Type B pancreatic cell (in vitro differentiated cells): ENCODE results near the gene USP13. TPM values are rescaled to one million over a fixed set of nuclear protein-coding genes. Genes with fewer than 3 reads are reported as not detected.

Experiments used
- DNase-seq: peaks from one replicate; pipeline ENCODE4 v3.0.0; 2021; ENCODE audit warnings: mixed read lengths; ENCODE audit not compliant: unreplicated experiment; ENCODE audit errors: extremely low spot score
- H3K27ac Mint-ChIP-seq: 2 replicates; pipeline ENCODE4 v1.8.0; 2021; ENCODE audit warnings: mild to moderate bottlenecking, mixed read lengths
- H3K27me3 Mint-ChIP-seq: 2 replicates; pipeline ENCODE4 v1.8.0; 2021; ENCODE audit warnings: mixed read lengths
- H3K36me3 Mint-ChIP-seq: 2 replicates; pipeline ENCODE4 v1.8.0; 2021; ENCODE audit warnings: mixed read lengths
- H3K4me1 Mint-ChIP-seq: one replicate; pipeline ENCODE4 v1.8.0; 2021; ENCODE audit warnings: mixed read lengths; ENCODE audit not compliant: unreplicated experiment
- H3K4me3 Mint-ChIP-seq: 2 replicates; pipeline ENCODE4 v1.8.0; 2021; ENCODE audit warnings: mild to moderate bottlenecking, mixed read lengths
- H3K9me3 Mint-ChIP-seq: 2 replicates; pipeline ENCODE4 v1.8.0; 2021; ENCODE audit warnings: mixed read lengths
- CTCF ChIP-seq: fragments of 200-600 bp; sonication (generic); conservative IDR thresholded peaks from 2 replicates; pipeline ENCODE4 v1.5.0; 2021; ENCODE audit warnings: antibody characterized with exemption, mild to moderate bottlenecking
- total RNA-seq: library from RNA; stranded (reverse); gene quantifications from 2 replicates; pipeline ENCODE4 v1.2.1, GENCODE V29; 2021; ENCODE audit warnings: low replicate concordance

USP13 gene
- total RNA-seq, 1 donor from 2014 or later, result 18.3 TPM

GRCh38 chr3:179825527-179826246 is 172.8 kb downstream of the USP13 start:
- no peak for DNase-seq
- TF ChIP-seq CTCF, result no peak
- Mint-ChIP-seq H3K4me1 (peaks cover 5% of the 10 kb centered on the region), H3K9me3 (no peaks in the 10 kb centered on the region), H3K36me3 (no peaks in the 10 kb centered on the region), H3K4me3 (no peak overlapping the region), H3K27ac (no peak overlapping the region), H3K27me3 (peaks cover 7% of the 10 kb centered on the region)

GRCh38 chr3:179826247-179826637 is 173.4 kb downstream of the USP13 start:
- peaks cover 5% of the 10 kb centered on the region for H3K4me1 Mint-ChIP-seq
- H3K9me3 Mint-ChIP-seq, result no peaks in the 10 kb centered on the region
- TF ChIP-seq CTCF, result no peak
- H3K27ac Mint-ChIP-seq, result no peak overlapping the region
- H3K27me3 Mint-ChIP-seq, result peaks cover 7% of the 10 kb centered on the region
- no peak overlapping the region for H3K4me3 Mint-ChIP-seq
- no peak for DNase-seq
- no peaks in the 10 kb centered on the region for H3K36me3 Mint-ChIP-seq

GRCh38 chr3:179828738-179829137 is 175.9 kb downstream of the USP13 start:
- no peak overlapping the region for H3K27ac Mint-ChIP-seq
- no peak for TF ChIP-seq CTCF
- peaks cover 5% of the 10 kb centered on the region for H3K4me1 Mint-ChIP-seq
- no peak for DNase-seq
- no peaks in the 10 kb centered on the region for H3K36me3 Mint-ChIP-seq
- no peaks in the 10 kb centered on the region for H3K9me3 Mint-ChIP-seq
- H3K27me3 Mint-ChIP-seq, result peaks cover 7% of the 10 kb centered on the region
- no peak overlapping the region for H3K4me3 Mint-ChIP-seq

DNA sequence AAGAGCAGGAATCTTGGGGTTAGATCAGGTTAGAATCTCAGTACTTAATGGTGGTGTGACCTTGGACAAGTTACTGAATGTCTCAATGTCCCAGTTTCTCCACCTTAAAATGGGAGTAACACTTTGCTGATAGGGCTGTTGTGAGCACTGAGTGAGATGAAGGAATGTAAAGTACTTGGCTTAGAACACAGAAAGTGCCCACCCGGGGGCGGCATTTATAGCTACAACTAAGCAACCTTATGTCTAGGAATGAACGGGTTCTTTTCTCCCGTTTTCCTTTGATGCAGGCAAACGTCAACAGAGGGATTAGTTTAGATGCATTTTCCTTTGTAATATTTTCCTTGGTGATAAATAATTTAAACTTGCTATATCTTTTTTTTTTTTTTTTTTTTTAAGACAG is 176.6 kb downstream of the USP13 start:
- DNase-seq, result no peak
- Mint-ChIP-seq H3K4me1 (peaks cover 5% of the 10 kb centered on the region), H3K27ac (no peak overlapping the region), H3K27me3 (peaks cover 7% of the 10 kb centered on the region), H3K4me3 (no peak overlapping the region), H3K9me3 (no peaks in the 10 kb centered on the region), H3K36me3 (no peaks in the 10 kb centered on the region)
- no peak for TF ChIP-seq CTCF

GRCh38 chr3:179832333-179832854 is 179.6 kb downstream of the USP13 start:
- TF ChIP-seq CTCF, result no peak
- Mint-ChIP-seq H3K36me3 (no peaks in the 10 kb centered on the region), H3K9me3 (no peaks in the 10 kb centered on the region), H3K27ac (no peak overlapping the region), H3K27me3 (peaks cover 7% of the 10 kb centered on the region), H3K4me1 (peaks cover 5% of the 10 kb centered on the region), H3K4me3 (no peak overlapping the region)
- no peak for DNase-seq
